H1 (cell line): ENCODE results near the gene PVALB. TPM values are rescaled to one million over a fixed set of nuclear protein-coding genes. Genes with fewer than 3 reads are reported as not detected.

Source experiments
- CTCF ChIA-PET: fragments of 300-600 bp; sonication (Branson Sonifier 250); formaldehyde crosslinking; loops from one replicate; lab custom pipeline; 2021; ENCODE audit not compliant: partially characterized antibody; lab: Charles Lee
- POLR2A ChIA-PET: fragments of 300-600 bp; sonication (Branson Sonifier 250); formaldehyde crosslinking; loops from one replicate; lab custom pipeline; 2021; ENCODE audit warnings: inconsistent platforms; ENCODE audit not compliant: partially characterized antibody; lab: Charles Lee
- DNase-seq, 2 experiments: peaks; one replicate each; pipeline versions ENCODE4 v3.0.0 to v3.0.0-alpha.2; 2010 to 2022; ENCODE audit warnings: low spot score in 2 of 2, low read depth in 1 of 2, mixed read lengths in 1 of 2
- FAIRE-seq: peaks from 2 replicates; lab custom pipeline; 2011; peaks lifted over from hg19 to GRCh38; lab: Jason Lieb, UNC
- H2AFZ ChIP-seq: 2 replicates; pipeline ENCODE4 v1.8.1; 2012; ENCODE audit warnings: low read length, inconsistent platforms
- H2AK5ac ChIP-seq: 2 replicates; pipeline ENCODE4 v1.6.1; 2013; ENCODE audit warnings: low read depth, low read length
- H2BK120ac ChIP-seq: replicated peaks from 2 replicates; pipeline ENCODE3; 2013; ENCODE audit warnings: low read depth, low read length, inconsistent platforms
- H2BK12ac ChIP-seq: 2 replicates; pipeline ENCODE4 v1.6.1; 2013; ENCODE audit warnings: low read depth, low read length
- H2BK15ac ChIP-seq: 2 replicates; pipeline ENCODE4 v1.6.1; 2013; ENCODE audit warnings: low read length
- H2BK20ac ChIP-seq: 2 replicates; pipeline ENCODE4 v1.6.1; 2013; ENCODE audit warnings: low read length
- H2BK5ac ChIP-seq: 2 replicates; pipeline ENCODE4 v1.6.1; 2013; ENCODE audit warnings: low read depth, low read length
- H3K14ac ChIP-seq: 2 replicates; pipeline ENCODE4 v1.6.1; 2013; ENCODE audit warnings: inconsistent platforms; ENCODE audit not compliant: insufficient read length
- H3K18ac ChIP-seq: 2 replicates; pipeline ENCODE4 v1.6.1; 2013; ENCODE audit warnings: low read length; ENCODE audit errors: extremely low read depth
- H3K23ac ChIP-seq: 2 replicates; pipeline ENCODE4 v1.6.1; 2013; ENCODE audit warnings: inconsistent platforms; ENCODE audit not compliant: insufficient read length
- H3K23me2 ChIP-seq: 2 replicates; pipeline ENCODE4 v1.6.1; 2013; ENCODE audit warnings: low read depth, low read length
- H3K27ac ChIP-seq: 2 replicates; pipeline ENCODE4 v1.6.1; 2011; ENCODE audit warnings: low read depth, low read length, inconsistent platforms
- H3K27me3 ChIP-seq, 4 experiments: replicated peaks in 1 of 4; 1 replicate in 1 of 4; 2 replicates in 3 of 4; pipeline versions ENCODE4 v1.6.1 to v1.8.1; 2011 to 2013; ENCODE audit warnings: low read length in 3 of 4, mild to moderate bottlenecking in 3 of 4, inconsistent platforms in 2 of 4, mixed read lengths in 2 of 4, moderate library complexity in 1 of 4; ENCODE audit not compliant: control insufficient read depth in 3 of 4, insufficient read depth in 3 of 4; ENCODE audit errors: extremely low read depth in 1 of 4
- H3K36me3 ChIP-seq, 4 experiments: 2 replicates each; pipeline versions ENCODE4 v1.6.1 to v1.8.1; 2011 to 2013; ENCODE audit warnings: mild to moderate bottlenecking in 4 of 4, low read length in 3 of 4, moderate library complexity in 2 of 4, control low read depth in 1 of 4, inconsistent platforms in 1 of 4; ENCODE audit not compliant: insufficient read depth in 4 of 4, control insufficient read depth in 2 of 4
- H3K4ac ChIP-seq: replicated peaks from 2 replicates; pipeline ENCODE3; 2013; ENCODE audit warnings: low read length, low read depth, mixed read lengths, inconsistent platforms; ENCODE audit not compliant: insufficient read length
- H3K4me1 ChIP-seq, 4 experiments: replicated peaks in 1 of 4; 1 replicate in 1 of 4; 2 replicates in 3 of 4; pipeline versions ENCODE4 v1.6.1 to v1.8.1; 2011 to 2013; ENCODE audit warnings: low read length in 3 of 4, inconsistent platforms in 2 of 4, mixed read lengths in 1 of 4; ENCODE audit not compliant: insufficient read depth in 4 of 4, control insufficient read depth in 3 of 4
- H3K4me2 ChIP-seq, 2 experiments: 2 replicates each; pipeline versions ENCODE4 v1.6.1 to v1.8.1; 2011 to 2013; ENCODE audit warnings: low read depth in 2 of 2, low read length in 2 of 2, control low read depth in 1 of 2, inconsistent platforms in 1 of 2, mild to moderate bottlenecking in 1 of 2; ENCODE audit not compliant: insufficient read depth in 1 of 2
- H3K4me3 ChIP-seq, 4 experiments: fragments of 200-600, 300-600 bp in 1 of 4; sonication (generic), shearing (Covaris generic), sonication (Bioruptor Twin) in 1 of 4; 2 replicates each; pipeline versions ENCODE4 v1.5.1 to v1.8.1; 2011 to 2016; ENCODE audit warnings: low read length in 4 of 4, low read depth in 3 of 4, control low read depth in 2 of 4, inconsistent platforms in 2 of 4, mild to moderate bottlenecking in 2 of 4, mixed read lengths in 1 of 4, moderate library complexity in 1 of 4; ENCODE audit not compliant: insufficient read depth in 2 of 4; ENCODE audit errors: extremely low read depth in 1 of 4
- H3K56ac ChIP-seq: replicated peaks from 2 replicates; pipeline ENCODE3; 2013; ENCODE audit warnings: low read depth, mild to moderate bottlenecking, mixed read lengths, low read length, inconsistent platforms; ENCODE audit not compliant: insufficient read length
- H3K79me1 ChIP-seq: 2 replicates; pipeline ENCODE4 v1.6.1; 2013; ENCODE audit warnings: low read depth, low read length, control low read depth
- H3K79me2 ChIP-seq, 2 experiments: 2 replicates each; pipeline versions ENCODE4 v1.6.1 to v1.8.1; 2012 to 2013; ENCODE audit warnings: low read length in 2 of 2, mild to moderate bottlenecking in 2 of 2, inconsistent platforms in 1 of 2; ENCODE audit not compliant: insufficient read depth in 2 of 2, control insufficient read depth in 1 of 2
- H3K9ac ChIP-seq, 4 experiments: replicated peaks in 1 of 4; 1 replicate in 1 of 4; 2 replicates in 3 of 4; pipeline versions ENCODE4 v1.6.1 to v1.8.1; 2011 to 2013; ENCODE audit warnings: low read depth in 3 of 4, low read length in 3 of 4, control low read depth in 2 of 4, mild to moderate bottlenecking in 2 of 4, moderate library complexity in 2 of 4, inconsistent platforms in 1 of 4; ENCODE audit errors: extremely low read depth in 1 of 4
- H3K9me3 ChIP-seq, 2 experiments: 2 replicates each; pipeline versions ENCODE4 v1.6.1 to v1.8.1; 2012 to 2013; ENCODE audit warnings: mild to moderate bottlenecking in 2 of 2, moderate library complexity in 2 of 2, control low read depth in 1 of 2, inconsistent platforms in 1 of 2, low read depth in 1 of 2, low read length in 1 of 2, mixed read lengths in 1 of 2; ENCODE audit not compliant: insufficient read depth in 2 of 2
- H4K20me1 ChIP-seq, 2 experiments: replicated peaks in 1 of 2; 2 replicates each; pipeline versions ENCODE3 to v1.8.1; 2011 to 2013; ENCODE audit warnings: inconsistent platforms in 2 of 2, low read length in 2 of 2, mild to moderate bottlenecking in 1 of 2; ENCODE audit not compliant: insufficient read depth in 2 of 2, control insufficient read depth in 1 of 2
- H4K5ac ChIP-seq: 2 replicates; pipeline ENCODE4 v1.6.1; 2013; ENCODE audit warnings: low read length, low read depth, mixed read lengths, inconsistent platforms; ENCODE audit not compliant: insufficient read length
- H4K8ac ChIP-seq: 2 replicates; pipeline ENCODE4 v1.8.0; 2013; ENCODE audit warnings: mild to moderate bottlenecking, moderate library complexity, low read length, inconsistent platforms; ENCODE audit not compliant: insufficient read depth; ENCODE audit errors: extremely low read depth
- H4K91ac ChIP-seq: replicated peaks from 2 replicates; pipeline ENCODE3; 2013; ENCODE audit warnings: low read length, mixed read lengths, inconsistent platforms; ENCODE audit not compliant: insufficient read length
- CHD1 ChIP-seq: IDR thresholded peaks from 2 replicates; pipeline ENCODE4 v1.6.1; 2012; ENCODE audit warnings: low read depth, low read length, improper control_type of control experiment
- CTBP2 ChIP-seq: IDR thresholded peaks from 2 replicates; pipeline ENCODE4 v1.7.0; 2011; ENCODE audit warnings: borderline replicate concordance, mild to moderate bottlenecking, moderate library complexity, mixed read lengths, low read length; ENCODE audit not compliant: insufficient read depth, insufficient read length
- JUN ChIP-seq: IDR thresholded peaks from 2 replicates; pipeline ENCODE4 v1.6.1; 2011; ENCODE audit warnings: low read depth, mild to moderate bottlenecking, improper control_type of control experiment, low read length
- JUND ChIP-seq: IDR thresholded peaks from 2 replicates; pipeline ENCODE4 v1.6.1; 2011; ENCODE audit warnings: mild to moderate bottlenecking, improper control_type of control experiment, low read length
- KDM1A ChIP-seq: fragments of 200-600, 300-600 bp; sonication (generic); IDR thresholded peaks from 2 replicates; pipeline ENCODE4 v1.7.1; 2016; ENCODE audit warnings: mild to moderate bottlenecking, low read length, borderline replicate concordance
- SIN3A ChIP-seq, 2 experiments: IDR thresholded peaks in 1 of 2; conservative IDR thresholded peaks in 1 of 2; 2 replicates each; pipeline ENCODE4 v1.6.1; 2011 to 2012; ENCODE audit warnings: low read length in 2 of 2, improper control_type of control experiment in 1 of 2, low read depth in 1 of 2, mild to moderate bottlenecking in 1 of 2
- TAF1 ChIP-seq: IDR thresholded peaks from 2 replicates; pipeline ENCODE4 v1.6.1; 2011; ENCODE audit warnings: mild to moderate bottlenecking, low read depth, low read length
- TAF7 ChIP-seq: optimal IDR thresholded peaks from 2 replicates; pipeline ENCODE3; 2011; ENCODE audit warnings: low read depth, mild to moderate bottlenecking, inconsistent platforms, low read length, moderate library complexity, borderline replicate concordance
- TCF12 ChIP-seq: IDR thresholded peaks from 2 replicates; pipeline ENCODE4 v1.6.1; 2011; ENCODE audit warnings: low read depth, mild to moderate bottlenecking, low read length
- TEAD4 ChIP-seq: IDR thresholded peaks from 2 replicates; pipeline ENCODE4 v1.6.1; 2012; ENCODE audit warnings: low read depth, low read length, inconsistent platforms, mixed read lengths
- polyA plus RNA-seq, 7 experiments: library from polyadenylated mRNA; depleted of rRNA in 3 of 7; stranded (reverse) in 5 of 7; unstranded in 2 of 7; fragments of >200 nt in 5 of 7; fragments of 200-250 nt in 2 of 7; gene quantifications; 1 replicate in 5 of 7; 2 replicates in 1 of 7; 4 replicates in 1 of 7; pipeline versions ENCODE4 v1.2.1 to v1.2.3, GENCODE V29; 2011 to 2013; ENCODE audit warnings: missing spikeins in 2 of 7, mixed read lengths in 2 of 7
- total RNA-seq: library from RNA; stranded (reverse); fragmentation: NEBNext Ultra II Directional; extraction: Animal tissue kit (Norgen Biotek cat#: 25700); gene quantifications from 2 replicates; pipeline ENCODE4 v1.2.1, GENCODE V29; 2021

Gene PVALB
- total and polyA plus RNA-seq, 2 of the 8 experiments (the other 6 are each of a cell fraction or from before 2014, with no cell fraction given): 1.7 to 5.4 TPM

GRCh38 chr22:36778020-36778419, 38.8 kb downstream of the PVALB start:
- no peak overlapping the region for H2AFZ ChIP-seq
- no peaks in the 10 kb centered on the region for H4K20me1 ChIP-seq
- ChIA-PET CTCF (interaction anchor here (0.6 to 7.6 kb wide), 2 partner anchors 74 to 83 kb away, joined by 3 to 62 read pairs; partner anchors contain the start of gene NCF4), POLR2A (no interaction called here)
- no peak overlapping the region for H3K56ac ChIP-seq
- H3K23ac ChIP-seq: no peak overlapping the region
- no peak for TF ChIP-seq JUN
- no peak for TF ChIP-seq TCF12
- TF ChIP-seq KDM1A: no peak
- no peak for TF ChIP-seq TAF1
- TF ChIP-seq TEAD4: no peak
- no peak for TF ChIP-seq CTBP2
- no peak for TF ChIP-seq SIN3A (conservative IDR thresholded peaks at IDR 0.05 in 1 of 2, IDR thresholded peaks at IDR 0.05 in 1 of 2; ENCODE audit: low read depth in 1 of 2, low read length in 2 of 2)
- no peak for TF ChIP-seq TAF7
- no peak for TF ChIP-seq CHD1
- no peak for TF ChIP-seq JUND
- H4K91ac ChIP-seq: no peak overlapping the region
- H3K9ac ChIP-seq: no peak overlapping the region
- no peak overlapping the region for H4K8ac ChIP-seq
- H3K79me1 ChIP-seq: no peaks in the 10 kb centered on the region
- H3K4me1 ChIP-seq: peaks cover 0 to 9% (median 5%) of the 10 kb centered on the region in 4 experiments; a peak in 6 of 7 replicates
- no peak for DNase-seq
- H3K18ac ChIP-seq: no peak overlapping the region
- no peak overlapping the region for H3K27ac ChIP-seq
- H3K9me3 ChIP-seq: peaks cover 3 to 9% of the 10 kb centered on the region in 2 experiments; a peak in 3 of 4 replicates
- no peak overlapping the region for H3K4me2 ChIP-seq
- H2BK20ac ChIP-seq: no peak overlapping the region
- peaks cover 0 to 10% (median 9%) of the 10 kb centered on the region in 4 experiments; a peak in 4 of 7 replicates for H3K27me3 ChIP-seq
- H3K4me3 ChIP-seq: no peak overlapping the region
- H3K36me3 ChIP-seq: no peaks in the 10 kb centered on the region
- no peak overlapping the region for H3K4ac ChIP-seq
- H2BK5ac ChIP-seq: no peak overlapping the region
- H2AK5ac ChIP-seq: no peak overlapping the region
- H3K14ac ChIP-seq: no peak overlapping the region
- no peak overlapping the region for H2BK120ac ChIP-seq
- peaks cover 6% of the 10 kb centered on the region; the same call in 1 of the 2 replicates for H3K23me2 ChIP-seq
- no peak for FAIRE-seq
- no peak overlapping the region for H2BK12ac ChIP-seq
- H4K5ac ChIP-seq: no peak overlapping the region
- no peak overlapping the region for H2BK15ac ChIP-seq
- peaks cover 0 to 6% of the 10 kb centered on the region in 2 experiments; a peak in 2 of 4 replicates for H3K79me2 ChIP-seq
